T-helper 1 cell treated with Interleukin-12 subunit alpha and Interleukin-12 subunit beta and Interleukin-4 antibody, amounts not matched to agents 30 ng/mL and 1 ng/mL, for 36 hours (primary cell): ENCODE results near the gene MAP4K1. TPM values are rescaled to one million over a fixed set of nuclear protein-coding genes. Genes with fewer than 3 reads are reported as not detected.
"Not testable (repeated sequence)": the region's sequence is repeated elsewhere in the genome, so short reads cannot be mapped to it uniquely, and the experiment has no call there.

Source experiments
- intact Hi-C: fragments of 100-400 bp; cut with micrococcal nuclease; formaldehyde crosslinking; loops from one replicate; pipeline ENCODE4 v1.15.1; 2024
- total RNA-seq: library from RNA; stranded (reverse); gene quantifications from 2 replicates; pipeline ENCODE4 v1.2.3, GENCODE V29; 2022

Gene MAP4K1
- total RNA-seq, 1 donor from 2014 or later: 314 TPM

DNA sequence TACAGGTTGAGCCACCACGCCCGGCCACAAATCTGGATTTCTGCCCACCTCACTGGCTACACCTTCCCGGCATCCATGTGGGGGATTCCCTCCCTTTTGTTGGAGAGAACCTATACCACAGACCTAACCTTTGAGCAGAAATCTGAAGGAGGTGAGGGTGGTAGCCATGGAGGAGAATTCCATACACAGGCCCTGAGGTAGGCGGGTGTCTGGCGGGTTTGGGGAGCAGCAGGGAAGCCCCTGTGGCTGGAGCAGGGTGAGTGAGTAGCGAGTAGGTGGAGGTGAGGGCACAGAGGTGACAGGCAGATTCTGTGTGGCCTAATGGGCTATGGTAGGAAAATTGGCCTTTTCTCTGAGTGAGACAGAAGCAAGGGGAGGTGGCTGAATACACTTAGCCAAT, 11.8 kb upstream of the MAP4K1 start:
- intact Hi-C loops: no loop called here

DNA sequence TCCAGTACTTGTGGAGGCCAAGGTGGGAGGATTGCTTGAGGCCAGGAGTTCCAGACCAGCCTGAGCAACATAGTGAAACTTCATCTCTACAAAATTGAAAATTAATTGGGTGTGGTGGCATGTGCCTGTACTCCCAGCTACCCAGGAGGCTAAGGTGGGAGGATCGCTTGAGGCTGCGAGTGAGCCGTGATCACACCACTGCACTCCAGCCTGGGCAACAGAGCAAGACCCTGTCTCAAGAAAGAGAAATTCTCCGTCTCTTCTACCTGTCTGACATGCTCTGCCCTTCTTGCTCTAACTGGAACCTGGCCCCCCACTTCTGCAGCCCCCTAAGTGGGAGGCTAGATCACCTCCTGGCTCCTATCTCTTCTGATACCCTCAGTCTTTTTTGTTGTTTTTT, 8.6 kb upstream of the MAP4K1 start:
- intact Hi-C loops: no loop called here

- intact Hi-C loops: no loop called here
These were observed 7.1 kb upstream of the MAP4K1 start for GRCh38 chr19:38624822-38625221.

DNA sequence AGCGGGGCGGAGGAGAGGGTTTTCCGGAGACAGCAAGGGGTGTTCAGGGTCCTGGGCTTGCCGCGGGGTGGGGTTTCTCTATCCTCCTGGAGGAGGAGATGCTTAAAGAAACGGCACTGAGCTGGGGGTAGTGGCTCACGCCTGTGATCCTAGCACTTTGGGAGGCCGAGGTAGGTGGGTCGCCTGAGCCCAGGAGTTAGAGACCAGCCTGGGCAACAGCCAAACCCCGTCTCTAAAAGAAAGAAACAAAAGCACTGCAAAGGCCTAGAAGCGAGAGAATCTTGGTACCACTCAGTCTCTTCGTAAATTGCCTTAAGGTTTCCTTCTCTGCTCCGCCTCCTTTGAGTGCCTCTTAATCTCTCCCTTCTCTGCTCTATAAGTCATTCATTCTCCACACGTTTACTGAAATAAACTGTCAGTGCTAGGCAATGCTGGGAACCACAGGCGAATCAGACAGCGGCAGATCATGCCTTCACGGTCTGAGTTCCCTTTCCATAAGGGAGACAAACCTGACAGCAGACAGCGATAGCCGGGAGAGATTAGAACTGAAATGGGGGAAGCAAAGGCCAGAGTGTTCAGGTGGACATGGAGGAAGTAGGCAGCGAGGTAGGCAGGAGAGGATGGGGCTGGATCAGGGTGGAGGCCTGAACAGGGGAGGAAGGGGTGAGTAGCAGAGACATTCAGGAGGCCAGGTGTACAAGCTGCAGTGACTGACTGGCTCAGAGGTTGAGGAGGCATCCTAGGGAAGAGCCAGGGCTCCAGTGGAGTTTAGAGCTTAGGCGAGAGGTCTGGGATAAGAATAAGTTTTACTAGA, 1.8 kb upstream of the MAP4K1 start:
- intact Hi-C loops: loop anchor here (1.0 to 5.0 kb wide), 15 partner anchors 19 to 723 kb away; partner anchors contain the start of genes ACTN4, CATSPERG, ECH1 and FAM98C

DNA sequence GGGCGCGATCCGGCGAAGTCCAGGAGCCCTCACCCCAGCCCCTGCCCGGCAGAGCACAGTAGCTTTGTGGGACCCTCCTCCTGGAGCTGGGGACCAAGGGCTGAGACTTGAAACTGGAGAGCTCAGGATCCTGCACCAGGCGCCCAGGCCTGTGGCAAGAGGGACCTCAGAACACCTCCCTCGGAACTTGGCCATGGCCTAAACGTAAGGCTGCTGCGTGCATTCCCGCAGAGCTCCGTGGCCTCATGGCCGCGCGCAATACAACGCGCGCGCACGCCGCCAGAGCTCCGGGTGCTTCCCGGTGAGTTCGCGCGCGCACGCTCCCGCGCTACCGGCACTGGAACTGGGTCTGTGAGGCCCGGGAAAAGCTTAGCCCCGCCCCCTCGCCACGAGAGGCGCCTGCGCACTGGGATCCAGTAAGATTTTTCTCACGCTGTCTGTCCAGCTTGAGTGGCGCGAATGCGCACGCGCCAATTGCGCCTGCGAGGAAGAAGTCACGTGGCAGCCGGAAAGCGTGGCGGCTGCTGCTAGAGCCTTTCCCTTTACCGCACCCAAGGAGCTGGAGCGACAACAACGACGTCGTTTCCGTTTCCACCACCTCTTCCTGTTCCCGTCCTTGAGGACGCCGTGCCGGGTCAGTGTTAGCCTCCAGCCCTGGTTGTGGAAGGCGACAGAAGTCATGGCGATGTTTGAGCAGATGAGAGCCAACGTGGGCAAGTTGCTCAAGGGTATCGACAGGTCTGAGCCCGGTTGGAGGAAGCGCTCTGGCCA, 1.0 kb upstream of the MAP4K1 start, which contains the start of gene EIF3K:
Gene EIF3K (plus strand): TSS at position 599 of the 771 bp plus-strand sequence. CDS start 81 bp downstream, at position 680.
- intact Hi-C loops: loop anchor here (1.0 to 5.0 kb wide), 18 partner anchors 18 to 724 kb away; partner anchors contain the start of genes ACTN4, CATSPERG, ECH1 and FAM98C

DNA sequence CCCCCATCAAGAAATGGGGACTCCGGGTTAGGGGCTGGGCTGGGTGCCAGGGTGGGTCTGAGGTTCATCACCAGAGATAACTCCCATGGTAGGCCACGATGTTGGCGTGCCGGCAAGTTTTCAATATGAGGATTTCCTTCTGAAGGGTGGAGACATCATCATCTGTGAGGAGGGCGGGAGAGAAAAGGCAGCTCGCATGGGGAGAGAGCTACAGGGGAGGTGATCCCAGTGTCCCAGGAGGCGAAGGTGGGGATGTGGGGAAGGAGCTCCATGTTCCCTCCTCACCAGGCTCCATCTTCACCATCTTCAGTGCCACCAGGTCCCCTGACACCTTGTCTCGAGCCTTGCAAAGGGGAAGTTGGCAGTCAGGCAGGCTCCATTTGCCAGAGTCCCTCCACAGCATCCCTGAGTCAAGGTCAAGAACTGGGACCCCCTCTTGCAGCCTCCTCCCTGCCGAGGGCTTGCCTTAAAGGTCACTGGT, 430 bp downstream of the MAP4K1 start:
- intact Hi-C loops: loop anchor here (1.0 to 5.0 kb wide), 4 partner anchors 73 to 725 kb away; partner anchors contain the start of genes SAMD4B, SIPA1L3 and WDR87

- intact Hi-C loops: loop anchor here (5.0 kb wide), 3 partner anchors 199 to 726 kb away; partner anchors contain the start of genes SAMD4B, SIPA1L3 and WDR87
These were observed 1.5 kb downstream of the MAP4K1 start for GRCh38 chr19:38616265-38616664.

GRCh38 chr19:38615007-38615581, 2.7 kb downstream of the MAP4K1 start:
- intact Hi-C loops: loop anchor here (5.0 kb wide), 3 partner anchors 198 to 727 kb away; partner anchors contain the start of genes SAMD4B, SIPA1L3 and WDR87

DNA sequence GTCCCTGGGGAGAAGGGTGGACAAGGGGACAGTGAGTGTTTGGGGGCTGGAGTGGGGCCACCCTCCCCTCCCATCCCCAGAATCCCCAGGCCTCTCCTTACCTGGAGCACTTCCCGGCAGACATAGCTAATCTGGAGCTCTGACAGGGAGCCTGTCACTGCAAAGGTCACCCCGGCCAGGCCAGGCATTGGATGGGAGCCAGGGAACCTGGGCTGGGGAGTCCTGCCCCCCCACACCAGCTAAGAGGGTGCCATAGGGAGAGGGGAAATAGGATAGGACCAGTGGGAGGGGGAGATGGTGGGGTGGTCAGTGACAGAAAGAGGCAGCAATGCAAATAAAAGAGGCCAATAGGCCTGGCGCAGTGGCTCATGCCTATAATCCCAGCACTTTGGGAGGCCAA, 3.5 kb downstream of the MAP4K1 start:
- intact Hi-C loops: no loop called here

GRCh38 chr19:38606131-38606530, 11.6 kb downstream of the MAP4K1 start:
- intact Hi-C loops: no loop called here

DNA sequence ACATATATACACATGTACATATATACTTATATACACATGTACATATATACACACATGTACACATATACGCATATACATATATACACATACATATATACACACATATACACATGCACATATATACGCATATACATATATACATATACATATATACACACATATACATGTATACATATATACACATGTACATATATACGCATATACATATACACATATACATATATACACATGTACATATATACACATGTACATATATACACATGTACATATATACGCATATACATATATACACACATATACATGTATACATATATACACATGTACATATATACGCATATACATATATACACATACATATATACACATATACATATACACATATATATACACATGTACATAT, 14.9 kb downstream of the MAP4K1 start:
- intact Hi-C loops: not testable (repeated sequence)

- intact Hi-C loops: loop anchor here (2.0 kb wide), 1 partner anchor 19 kb away; the partner anchor contains the start of gene EIF3K
These were observed 18.0 kb downstream of the MAP4K1 start for GRCh38 chr19:38599722-38600121.

DNA sequence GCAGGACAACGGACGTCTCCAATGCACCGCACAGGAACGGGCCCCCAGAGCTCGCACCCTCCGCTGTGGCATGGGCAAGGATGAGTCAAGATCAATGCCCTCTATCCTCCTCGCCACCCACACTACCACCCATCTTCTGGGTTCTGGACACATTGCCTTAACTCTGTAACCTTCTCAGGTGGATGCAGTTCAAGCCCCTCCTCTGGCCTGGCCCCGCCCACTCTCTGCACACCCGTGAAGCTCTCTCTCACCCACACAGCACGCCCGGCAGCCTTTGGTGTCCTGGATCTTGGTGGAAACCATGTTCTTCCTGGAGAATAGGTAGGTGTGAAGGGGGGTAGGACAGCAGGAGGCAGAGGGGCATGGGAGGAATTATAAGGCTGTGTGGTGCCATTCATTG, 20.7 kb downstream of the MAP4K1 start:
- intact Hi-C loops: no loop called here

DNA sequence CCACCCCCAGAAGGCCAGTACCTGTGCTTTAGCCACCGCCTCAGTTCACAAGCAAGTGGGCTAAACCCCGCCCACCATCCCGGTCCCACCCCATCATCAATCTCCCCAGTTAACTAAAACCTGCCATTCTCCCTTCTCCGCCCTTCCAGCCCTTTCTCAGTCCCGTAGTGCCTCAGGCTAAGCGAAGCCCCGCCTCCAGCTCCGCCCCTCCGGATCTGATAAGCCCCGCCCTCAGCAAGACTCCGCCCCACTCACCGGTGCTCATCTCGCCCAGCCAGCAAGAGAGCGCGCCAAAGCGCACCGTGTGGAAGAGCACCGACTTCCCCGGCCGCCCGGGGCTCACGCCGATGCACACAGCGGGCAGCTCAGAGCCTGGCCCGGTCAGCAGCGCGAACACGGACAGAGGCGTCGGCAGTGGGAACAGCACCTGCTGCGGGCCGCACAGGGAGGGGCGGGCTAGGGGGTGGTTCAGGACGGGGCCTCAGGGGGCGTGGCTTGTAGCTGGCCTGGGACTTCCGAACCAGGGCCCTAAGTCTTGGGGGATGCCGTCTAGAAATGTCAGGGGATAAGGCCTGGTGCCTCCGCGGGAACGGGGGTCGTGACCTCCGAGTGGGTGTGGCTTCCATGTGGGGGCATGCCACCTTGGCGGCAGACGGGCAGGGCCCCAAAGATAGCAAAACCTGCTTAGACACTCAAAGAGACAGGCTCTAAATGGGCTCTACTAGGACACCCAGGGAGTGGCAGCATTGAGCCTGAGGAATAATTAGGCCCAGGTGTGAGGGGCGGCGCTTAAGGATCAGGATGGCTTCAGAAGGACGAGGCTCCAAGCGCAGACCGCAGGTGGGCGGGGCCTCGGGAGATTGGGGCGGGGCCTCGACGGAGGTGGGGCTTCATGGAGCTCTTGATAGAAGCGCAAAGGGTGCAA, 21.4 kb downstream of the MAP4K1 start:
- intact Hi-C loops: no loop called here

DNA sequence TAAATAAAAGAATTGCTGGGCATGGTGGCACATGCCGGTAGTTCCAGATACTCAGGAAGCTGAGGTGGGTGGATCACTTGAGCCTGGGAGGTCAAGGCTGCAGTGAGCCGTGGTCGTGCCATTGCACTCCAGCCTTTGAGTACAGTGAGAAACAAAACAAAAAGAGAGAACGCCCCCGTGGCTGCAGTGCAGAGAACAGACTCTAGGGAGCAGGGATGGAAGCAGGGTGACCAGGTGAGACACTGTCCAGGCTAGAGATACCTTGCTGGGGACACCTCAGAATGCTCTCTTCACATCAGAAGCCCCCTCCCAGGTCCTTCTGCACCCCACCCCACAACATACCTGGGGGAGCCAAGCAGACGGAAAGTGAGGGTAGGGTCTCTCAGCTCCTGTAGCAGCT, 24.8 kb downstream of the MAP4K1 start:
- intact Hi-C loops: no loop called here

- intact Hi-C loops: no loop called here
These were observed 29.7 kb downstream of the MAP4K1 start for GRCh38 chr19:38588041-38588440.

- intact Hi-C loops: no loop called here
These were observed 30.2 kb downstream of the MAP4K1 start for GRCh38 chr19:38587562-38587961.

DNA sequence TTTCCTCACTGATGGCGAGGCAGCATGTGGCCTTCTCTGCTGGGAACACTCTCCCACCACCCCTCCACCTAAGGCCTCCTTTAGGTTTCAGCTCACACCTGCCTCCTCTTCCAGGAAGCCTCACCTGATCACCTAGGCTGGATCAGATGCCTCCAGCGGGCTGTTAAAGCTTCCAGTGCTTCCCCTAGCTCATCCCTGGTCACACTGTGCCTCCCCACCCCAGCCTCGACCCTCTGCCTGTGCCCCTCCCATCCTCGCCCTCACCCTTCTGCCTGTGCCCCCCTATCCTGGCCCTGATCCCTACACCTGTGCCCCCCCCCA, 33.8 kb downstream of the MAP4K1 start:
- intact Hi-C loops: no loop called here

GRCh38 chr19:38583219-38583984, 34.4 kb downstream of the MAP4K1 start:
- intact Hi-C loops: no loop called here

DNA sequence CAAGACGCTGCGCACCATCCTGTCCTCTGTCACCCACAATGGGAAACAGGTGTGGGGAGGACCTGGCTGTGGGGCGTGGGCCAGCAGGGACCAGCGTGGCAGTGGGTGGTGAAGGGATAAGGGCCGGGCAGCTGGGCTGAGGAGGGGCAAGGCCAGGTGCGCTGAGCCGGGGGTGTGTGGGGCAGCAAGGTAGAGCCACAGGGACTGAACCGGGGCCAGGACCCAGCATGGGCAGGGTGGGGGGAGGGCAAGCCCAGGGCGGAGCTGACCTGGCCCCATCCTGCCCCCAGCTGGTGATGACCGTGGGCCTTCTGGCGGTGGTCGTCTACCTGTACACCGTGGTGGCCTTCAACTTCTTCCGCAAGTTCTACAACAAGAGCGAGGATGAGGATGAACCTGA, 37.7 kb downstream of the MAP4K1 start:
- intact Hi-C loops: no loop called here
